Endothelial cell of umbilical vein (primary cell): ENCODE results near the gene KCNJ16. TPM values are rescaled to one million over a fixed set of nuclear protein-coding genes. Genes with fewer than 3 reads are reported as not detected.
A peak's percentile ranks its signal among the peaks of the same experiment; 100 is the strongest.

Experiments
- BruUV-seq: library from RNA; stranded (reverse); fragments of 400-500 nt; replicated peaks from 2 replicates; lab custom pipeline; 2021; lab: Mats Ljungman, UMichigan
- CTCF ChIA-PET: fragments of 300-600, 350-600 bp; sonication (Branson Sonifier 250); formaldehyde crosslinking; loops from one replicate; lab custom pipeline; 2021; ENCODE audit warnings: antibody characterized with exemption, inconsistent platforms; lab: Charles Lee
- POLR2A ChIA-PET: fragments of 300-600, 350-600 bp; sonication (Branson Sonifier 250); formaldehyde crosslinking; loops from one replicate; lab custom pipeline; 2021; ENCODE audit warnings: antibody characterized with exemption, inconsistent platforms; lab: Charles Lee
- DNase-seq: peaks from one replicate; pipeline ENCODE4 v3.0.0-alpha.2; 2011; ENCODE audit warnings: low read depth, low spot score
- FAIRE-seq: peaks from 2 replicates; lab custom pipeline; 2011; peaks lifted over from hg19 to GRCh38; lab: Jason Lieb, UNC
- H2AFZ ChIP-seq: 2 replicates; pipeline ENCODE4 v1.6.0; 2012; ENCODE audit warnings: low read depth, low read length, control low read depth, inconsistent platforms
- H3K27ac ChIP-seq: 2 replicates; pipeline ENCODE4 v1.5.1; 2011; ENCODE audit warnings: low read depth, mild to moderate bottlenecking, control low read depth, low read length, moderate library complexity; ENCODE audit not compliant: insufficient read depth
- H3K27me3 ChIP-seq, 2 experiments: 2 replicates each; pipeline versions ENCODE4 v1.6.0 to v1.6.1; 2011; ENCODE audit warnings: low read length in 2 of 2, mixed read lengths in 1 of 2; ENCODE audit not compliant: control insufficient read depth in 2 of 2, insufficient read depth in 2 of 2
- H3K36me3 ChIP-seq, 2 experiments: 2 replicates in 1 of 2; 3 replicates in 1 of 2; pipeline ENCODE4 v1.5.1; 2011; ENCODE audit warnings: low read length in 2 of 2, mild to moderate bottlenecking in 1 of 2, moderate library complexity in 1 of 2; ENCODE audit not compliant: control insufficient read depth in 2 of 2, insufficient read depth in 2 of 2; ENCODE audit errors: extremely low read depth in 1 of 2
- H3K4me1 ChIP-seq: 3 replicates; pipeline ENCODE4 v1.5.1; 2011; ENCODE audit warnings: mild to moderate bottlenecking, low read length; ENCODE audit not compliant: control insufficient read depth, insufficient read depth; ENCODE audit errors: extremely low read depth
- H3K4me2 ChIP-seq: 2 replicates; pipeline ENCODE4 v1.6.1; 2011; ENCODE audit warnings: low read length, control low read depth, mixed read lengths; ENCODE audit not compliant: insufficient read depth
- H3K4me3 ChIP-seq, 3 experiments: fragments of 200-600 bp in 1 of 3; sonication (generic), shearing (Covaris generic) in 1 of 3; replicated peaks in 1 of 3; 2 replicates each; pipeline ENCODE4 v1.5.1; 2011 to 2016; ENCODE audit warnings: control low read depth in 3 of 3, low read length in 3 of 3, mild to moderate bottlenecking in 2 of 3, inconsistent platforms in 1 of 3, low read depth in 1 of 3, moderate library complexity in 1 of 3; ENCODE audit not compliant: insufficient read depth in 1 of 3
- H3K79me2 ChIP-seq: 2 replicates; pipeline ENCODE4 v1.6.0; 2012; ENCODE audit warnings: low read length, inconsistent platforms; ENCODE audit not compliant: control insufficient read depth, insufficient read depth
- H3K9ac ChIP-seq: replicated peaks from 2 replicates; pipeline ENCODE3; 2011; ENCODE audit warnings: low read length, control low read depth; ENCODE audit not compliant: insufficient read depth; ENCODE audit errors: extremely low read depth
- H3K9me1 ChIP-seq: replicated peaks from 3 replicates; pipeline ENCODE4 v1.6.0; 2011; ENCODE audit warnings: mild to moderate bottlenecking, low read length; ENCODE audit not compliant: control insufficient read depth, insufficient read depth; ENCODE audit errors: extremely low read depth
- H3K9me3 ChIP-seq: replicated peaks from 2 replicates; pipeline ENCODE4 v1.5.1; 2012; ENCODE audit warnings: low read length, inconsistent platforms; ENCODE audit not compliant: control insufficient read depth, insufficient read depth
- H4K20me1 ChIP-seq: replicated peaks from 2 replicates; pipeline ENCODE3; 2011; ENCODE audit warnings: mild to moderate bottlenecking, low read length; ENCODE audit not compliant: control insufficient read depth, insufficient read depth; ENCODE audit errors: extremely low read depth
- CTCF ChIP-seq, 2 donors: IDR thresholded peaks; 1 replicate in 1 of 2; 2 replicates in 1 of 2; pipeline ENCODE4 v1.5.1; 2011; ENCODE audit warnings: low read length in 2 of 2, mild to moderate bottlenecking in 2 of 2, moderate library complexity in 2 of 2, control low read depth in 1 of 2, inconsistent platforms in 1 of 2, low read depth in 1 of 2; ENCODE audit not compliant: insufficient read depth in 1 of 2; ENCODE audit errors: extremely low read depth in 1 of 2
- EZH2 ChIP-seq: IDR thresholded peaks from 2 replicates; pipeline ENCODE4 v1.6.1; 2012; ENCODE audit warnings: borderline replicate concordance, low read depth, mild to moderate bottlenecking, moderate library complexity, low read length, inconsistent platforms; ENCODE audit not compliant: severe bottlenecking
- GATA2 ChIP-seq: IDR thresholded peaks from 2 replicates; pipeline ENCODE4 v1.7.0; 2011; ENCODE audit warnings: low read depth, mild to moderate bottlenecking, moderate library complexity, mixed read lengths, low read length; ENCODE audit not compliant: insufficient read length, insufficient read depth
- JUN ChIP-seq: IDR thresholded peaks from 2 replicates; pipeline ENCODE4 v1.6.1; 2011; ENCODE audit warnings: borderline replicate concordance, low read depth; ENCODE audit not compliant: insufficient read length, insufficient read depth
- MAX ChIP-seq: IDR thresholded peaks from 2 replicates; pipeline ENCODE4 v1.6.1; 2011; ENCODE audit not compliant: insufficient read depth, insufficient read length
- MYC ChIP-seq: IDR thresholded peaks from one replicate; pipeline ENCODE4 v1.6.1; 2011; ENCODE audit warnings: mild to moderate bottlenecking, low read depth, low read length
- POLR2AphosphoS5 ChIP-seq: IDR thresholded peaks from 2 replicates; pipeline ENCODE4 v1.6.1; 2012; ENCODE audit warnings: low read depth, mild to moderate bottlenecking, control low read depth, low read length, moderate library complexity; ENCODE audit not compliant: insufficient read depth
- dilution Hi-C: fragments of 300-500 bp; cut with MboI; formaldehyde crosslinking; loops from one replicate; pipeline ENCODE4 v1.15.0; 2019; ENCODE audit warnings: low sequenced_read_pairs; ENCODE audit not compliant: extremely low pct_ligation_motif_present
- intact Hi-C: fragments of 100-400 bp; cut with micrococcal nuclease; formaldehyde crosslinking; loops from one replicate; pipeline ENCODE4 v1.10.0; 2022
- polyA plus RNA-seq, 4 experiments: library from polyadenylated mRNA; depleted of rRNA in 3 of 4; stranded (reverse) in 3 of 4; unstranded in 1 of 4; fragments of >200 nt; gene quantifications; 2 replicates each; pipeline versions ENCODE4 v1.2.1 to v1.2.3, GENCODE V29; 2011 to 2012; ENCODE audit warnings: missing spikeins in 1 of 4
- total RNA-seq: library from RNA; stranded (reverse); gene quantifications from 2 replicates; pipeline ENCODE4 v1.2.3, GENCODE V29; 2021

Gene KCNJ16
- total and polyA plus RNA-seq, 2 donors (not counting 3 experiments of a cell fraction or from before 2014, with no cell fraction given): 0.07 TPM; not detected in 1

DNA sequence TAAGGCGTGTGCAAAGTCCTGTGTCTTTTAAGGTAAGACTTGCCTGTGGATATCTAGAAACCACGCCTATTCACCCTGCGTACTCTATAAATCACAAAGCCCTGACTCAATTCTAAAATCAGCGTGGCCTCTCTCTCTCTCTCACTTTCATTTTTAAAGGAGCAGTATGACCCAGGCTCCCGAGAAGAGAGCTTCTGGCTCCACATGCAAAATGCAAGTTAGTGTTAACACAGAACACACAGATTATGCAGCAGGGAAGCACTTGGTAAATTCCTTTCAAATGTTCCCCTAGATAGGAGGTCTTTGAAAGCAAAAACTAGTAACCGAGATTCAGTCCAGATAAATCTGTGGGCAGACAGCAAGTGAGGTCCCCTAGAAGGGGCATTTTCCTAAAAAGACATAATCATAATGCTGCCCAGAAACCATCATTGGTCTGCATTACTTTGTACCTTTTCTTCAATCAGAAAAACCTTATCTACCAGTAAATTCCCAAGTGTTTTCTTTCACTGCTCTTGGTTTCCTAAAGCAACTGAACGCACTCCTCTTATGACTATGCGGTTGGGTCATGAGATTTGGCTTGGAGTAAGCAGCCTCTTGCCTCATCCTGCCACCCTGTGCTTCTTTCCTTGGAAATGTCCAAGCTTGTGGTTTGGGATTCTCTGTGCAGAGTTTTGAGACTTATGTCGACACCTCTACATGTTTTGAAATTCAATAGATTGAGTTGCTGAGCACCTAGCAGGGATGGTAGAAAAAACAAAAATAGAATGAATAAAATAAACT is 62.6 kb downstream of the KCNJ16 start:
- Histone ChIP-seq H3K9me1 (no peaks in the 10 kb centered on the region), H3K79me2 (no peaks in the 10 kb centered on the region), H3K4me1 (peaks cover 14% of the 10 kb centered on the region), H3K4me2 (peak overlapping the region; percentile 99), H3K27me3 (no peaks in the 10 kb centered on the region), H3K4me3 (peak overlapping the region in 2 of 3 experiments; percentile 47 to 70), H2AFZ (peak overlapping the region; percentile 94), H3K27ac (peak overlapping the region; percentile 43), H4K20me1 (no peaks in the 10 kb centered on the region), H3K36me3 (no peaks in the 10 kb centered on the region), H3K9me3 (no peaks in the 10 kb centered on the region), H3K9ac (peak overlapping the region; percentile 85)
- no peak for TF ChIP-seq MYC
- peak; percentile 33 for TF ChIP-seq GATA2
- TF ChIP-seq JUN: no peak
- TF ChIP-seq CTCF (IDR thresholded peaks at IDR 0.05; ENCODE audit: extremely low read depth in 1 of 2, insufficient read depth in 1 of 2, low read depth in 1 of 2, low read length in 2 of 2): no peak
- no peak for TF ChIP-seq POLR2AphosphoS5
- no peak for TF ChIP-seq MAX
- TF ChIP-seq EZH2: no peak
- CTCF ChIA-PET: interaction anchor here (1.2 to 3.0 kb wide), 3 partner anchors 30 to 569 kb away, joined by 3 to 13 read pairs (median 3); no protein-coding TSS in a partner anchor
- intact Hi-C loops (loop anchor here (1.0 to 2.0 kb wide), 4 partner anchors 16 to 103 kb away; partner anchors contain the start of gene KCNJ2), dilution Hi-C loops (no loop called here)
- TSS peak; percentile 65 for BruUV-seq
- POLR2A ChIA-PET: interaction anchor here (0.6 kb wide), 1 partner anchor 598 kb away, joined by 3 read pairs; no protein-coding TSS in a partner anchor
- DNase-seq (peak; percentile 80), FAIRE-seq (peak; percentile 73)
